DOHH2 (cell line): ENCODE data around the gene HOXD8.

Experiments
- H3F3A ChIP-seq: fragments of 200-600 bp; sonication (generic), shearing (Covaris generic); 2 replicates; pipeline ENCODE4 v1.6.0; 2016; ENCODE audit warnings: antibody characterized with exemption, mild to moderate bottlenecking; ENCODE audit not compliant: control insufficient read depth, insufficient read depth
- H3K27ac ChIP-seq: fragments of 200-600 bp; sonication (generic); 2 replicates; pipeline ENCODE4 v1.5.1; 2014; ENCODE audit warnings: low read depth, mild to moderate bottlenecking, low read length, moderate library complexity
- H3K27me3 ChIP-seq: fragments of 200-600 bp; sonication (generic); 2 replicates; pipeline ENCODE4 v1.6.1; 2014; ENCODE audit warnings: mild to moderate bottlenecking, low read length, mixed read lengths; ENCODE audit not compliant: control insufficient read depth
- H3K36me3 ChIP-seq: fragments of 200-600 bp; sonication (generic); 2 replicates; pipeline ENCODE4 v1.6.1; 2014; ENCODE audit warnings: mild to moderate bottlenecking, low read length, moderate library complexity, mixed read lengths; ENCODE audit not compliant: control insufficient read depth
- H3K4me1 ChIP-seq: fragments of 200-600 bp; sonication (generic); 2 replicates; pipeline ENCODE4 v1.6.1; 2014; ENCODE audit warnings: mild to moderate bottlenecking, low read length, mixed read lengths; ENCODE audit not compliant: control insufficient read depth
- H3K4me2 ChIP-seq: fragments of 200-600 bp; sonication (generic); 2 replicates; pipeline ENCODE4 v1.6.0; 2014; ENCODE audit warnings: mild to moderate bottlenecking, low read length, moderate library complexity
- H3K4me3 ChIP-seq: fragments of 200-600 bp; sonication (generic); 2 replicates; pipeline ENCODE4 v1.5.1; 2014; ENCODE audit warnings: mild to moderate bottlenecking, low read length, mixed read lengths
- H3K79me2 ChIP-seq: fragments of 200-600 bp; sonication (generic); 2 replicates; pipeline ENCODE4 v1.6.1; 2014; ENCODE audit warnings: mild to moderate bottlenecking, low read length, mixed read lengths; ENCODE audit not compliant: control insufficient read depth
- H3K9me2 ChIP-seq: fragments of 200-600 bp; sonication (generic); replicated peaks from 2 replicates; pipeline ENCODE4 v1.6.1; 2014; ENCODE audit warnings: mild to moderate bottlenecking, low read length, mixed read lengths; ENCODE audit not compliant: control insufficient read depth
- H3K9me3 ChIP-seq: fragments of 200-600 bp; sonication (generic); 2 replicates; pipeline ENCODE4 v1.6.1; 2014; ENCODE audit warnings: antibody characterized with exemption, low read length, mixed read lengths; ENCODE audit not compliant: control insufficient read depth, insufficient read depth
- H4K20me1 ChIP-seq: fragments of 200-600 bp; sonication (generic); 2 replicates; pipeline ENCODE4 v1.6.0; 2014; ENCODE audit warnings: low read depth, mild to moderate bottlenecking, antibody characterized with exemption, low read length, moderate library complexity; ENCODE audit not compliant: control insufficient read depth, insufficient read depth
- EZH2phosphoT487 ChIP-seq: fragments of 200-600 bp; sonication (generic); IDR thresholded peaks from 2 replicates; pipeline ENCODE4 v1.6.1; 2017; ENCODE audit warnings: borderline replicate concordance, mild to moderate bottlenecking, antibody characterized with exemption, low read length, moderate library complexity, mixed read lengths
- TF ChIP-seq, protein P1 (sequence below): fragments of 200-600 bp; sonication (generic); IDR thresholded peaks from one replicate; pipeline ENCODE4 v1.5.1; 2014; ENCODE audit warnings: antibody characterized with exemption, mild to moderate bottlenecking, low read depth, low read length; ENCODE audit not compliant: poor library complexity, severe bottlenecking

The HOXD8 gene

GRCh38 chr2:176147210-176147799 lies 17.8 kb downstream of the HOXD8 start:
- Histone ChIP-seq H3F3A (no peaks in the 10 kb centered on the region), H3K27me3 (no peaks in the 10 kb centered on the region; the same call in 1 of the 2 replicates), H3K9me3 (no peaks in the 10 kb centered on the region), H3K4me2 (no peak overlapping the region), H4K20me1 (no peaks in the 10 kb centered on the region), H3K36me3 (no peaks in the 10 kb centered on the region), H3K4me1 (no peaks in the 10 kb centered on the region), H3K4me3 (no peak overlapping the region), H3K79me2 (no peaks in the 10 kb centered on the region), H3K27ac (no peak overlapping the region), H3K9me2 (no peaks in the 10 kb centered on the region)
- TF ChIP-seq EZH2phosphoT487, result no peak
- TF ChIP-seq, protein P1, sequence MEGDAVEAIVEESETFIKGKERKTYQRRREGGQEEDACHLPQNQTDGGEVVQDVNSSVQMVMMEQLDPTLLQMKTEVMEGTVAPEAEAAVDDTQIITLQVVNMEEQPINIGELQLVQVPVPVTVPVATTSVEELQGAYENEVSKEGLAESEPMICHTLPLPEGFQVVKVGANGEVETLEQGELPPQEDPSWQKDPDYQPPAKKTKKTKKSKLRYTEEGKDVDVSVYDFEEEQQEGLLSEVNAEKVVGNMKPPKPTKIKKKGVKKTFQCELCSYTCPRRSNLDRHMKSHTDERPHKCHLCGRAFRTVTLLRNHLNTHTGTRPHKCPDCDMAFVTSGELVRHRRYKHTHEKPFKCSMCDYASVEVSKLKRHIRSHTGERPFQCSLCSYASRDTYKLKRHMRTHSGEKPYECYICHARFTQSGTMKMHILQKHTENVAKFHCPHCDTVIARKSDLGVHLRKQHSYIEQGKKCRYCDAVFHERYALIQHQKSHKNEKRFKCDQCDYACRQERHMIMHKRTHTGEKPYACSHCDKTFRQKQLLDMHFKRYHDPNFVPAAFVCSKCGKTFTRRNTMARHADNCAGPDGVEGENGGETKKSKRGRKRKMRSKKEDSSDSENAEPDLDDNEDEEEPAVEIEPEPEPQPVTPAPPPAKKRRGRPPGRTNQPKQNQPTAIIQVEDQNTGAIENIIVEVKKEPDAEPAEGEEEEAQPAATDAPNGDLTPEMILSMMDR, result no peak

DNA sequence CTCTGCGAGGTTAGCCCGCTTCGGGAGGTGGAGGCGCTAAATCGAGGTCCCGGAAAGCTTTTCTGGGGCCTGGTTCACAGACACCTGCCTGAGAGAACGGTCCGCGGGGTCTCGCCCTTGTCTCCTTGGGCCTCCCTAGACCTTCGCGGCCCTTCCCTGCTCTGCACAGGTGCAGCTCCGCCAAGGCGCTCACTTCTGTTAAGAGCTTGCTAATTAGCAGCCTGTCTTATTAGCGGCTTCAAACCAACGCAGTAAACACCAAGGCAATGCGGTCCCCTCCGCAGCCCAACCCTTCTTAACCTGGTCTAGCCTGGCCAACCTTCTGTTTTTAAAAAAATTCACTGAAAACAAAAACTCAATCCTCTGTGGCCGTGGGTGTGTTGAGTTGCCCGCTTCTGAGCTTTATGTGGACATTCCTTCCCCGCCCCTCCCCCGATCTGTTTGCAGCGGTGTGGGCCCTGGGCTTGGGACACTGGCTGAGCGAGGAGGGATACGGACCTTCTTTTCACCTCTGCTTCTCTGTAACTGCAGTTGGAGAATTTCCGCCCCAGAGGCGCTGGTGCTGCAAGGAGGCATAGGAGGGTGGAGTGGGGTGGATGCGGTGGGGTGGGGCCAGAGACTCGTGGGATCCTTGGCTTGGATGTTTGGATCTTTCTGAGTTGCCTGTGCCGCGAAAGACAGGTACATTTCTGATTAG lies 18.4 kb downstream of the HOXD8 start:
- no peaks in the 10 kb centered on the region for H3K79me2 ChIP-seq
- TF ChIP-seq, protein P1, result no peak
- no peak for TF ChIP-seq EZH2phosphoT487
- no peaks in the 10 kb centered on the region for H3F3A ChIP-seq
- H3K4me1 ChIP-seq, result no peaks in the 10 kb centered on the region
- no peak overlapping the region for H3K4me2 ChIP-seq
- no peak overlapping the region for H3K27ac ChIP-seq
- no peak overlapping the region for H3K4me3 ChIP-seq
- H3K27me3 ChIP-seq, result no peaks in the 10 kb centered on the region; the same call in 1 of the 2 replicates
- no peaks in the 10 kb centered on the region for H4K20me1 ChIP-seq
- H3K9me3 ChIP-seq, result no peaks in the 10 kb centered on the region
- H3K9me2 ChIP-seq, result no peaks in the 10 kb centered on the region
- H3K36me3 ChIP-seq, result no peaks in the 10 kb centered on the region

- H3F3A ChIP-seq, result no peaks in the 10 kb centered on the region
- no peaks in the 10 kb centered on the region for H3K79me2 ChIP-seq
- no peak overlapping the region for H3K4me3 ChIP-seq
- H3K4me1 ChIP-seq, result no peaks in the 10 kb centered on the region
- no peaks in the 10 kb centered on the region for H4K20me1 ChIP-seq
- no peak overlapping the region for H3K4me2 ChIP-seq
- no peak overlapping the region for H3K27ac ChIP-seq
- H3K9me3 ChIP-seq, result no peaks in the 10 kb centered on the region
- H3K9me2 ChIP-seq, result no peaks in the 10 kb centered on the region
- no peaks in the 10 kb centered on the region; the same call in 1 of the 2 replicates for H3K27me3 ChIP-seq
- no peaks in the 10 kb centered on the region for H3K36me3 ChIP-seq
- TF ChIP-seq, protein P1, result no peak
These were observed 19.4 kb downstream of the HOXD8 start for GRCh38 chr2:176148751-176149421.
